Stimulated activated CD8-positive, alpha-beta memory T cell treated with anti-CD3 and anti-CD28 coated beads, Interleukin-7, amount 100 ng/mL, for 48 hours (primary cell): Measurements from ENCODE around the gene SLC17A5.
"Not testable (repeated sequence)": the region's sequence is repeated elsewhere in the genome, so short reads cannot be mapped to it uniquely, and the experiment has no call there.

Source experiments
- DNase-seq, 2 donors: peaks; one replicate each; pipeline ENCODE4 v3.0.0-alpha.2; 2020; ENCODE audit warnings: low read depth in 1 of 2; ENCODE audit errors: extremely low read depth in 1 of 2

Gene SLC17A5

GRCh38 chr6:73566954-73567591 lies 86.7 kb downstream of the SLC17A5 start:
- DNase-seq: no peak

DNA sequence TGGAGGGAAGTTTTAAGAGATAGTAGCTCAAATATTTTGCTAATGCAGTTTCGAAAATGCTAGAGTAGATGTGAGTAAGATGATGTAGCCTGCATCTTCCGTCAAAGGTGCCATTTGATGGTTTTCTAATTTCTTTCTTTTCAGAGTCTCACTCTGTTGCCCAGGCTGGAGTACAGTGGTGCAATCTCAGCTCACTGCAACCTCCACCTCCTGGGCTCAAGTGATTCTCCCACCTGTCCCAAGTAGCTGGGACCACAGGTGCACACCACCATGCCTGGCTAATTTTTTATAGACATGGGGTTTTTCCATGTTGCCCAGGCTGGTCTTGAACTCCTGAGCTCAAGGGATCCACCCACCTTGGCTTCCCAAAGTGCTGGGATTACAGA lies 87.3 kb downstream of the SLC17A5 start:
- not testable (repeated sequence) for DNase-seq

DNA sequence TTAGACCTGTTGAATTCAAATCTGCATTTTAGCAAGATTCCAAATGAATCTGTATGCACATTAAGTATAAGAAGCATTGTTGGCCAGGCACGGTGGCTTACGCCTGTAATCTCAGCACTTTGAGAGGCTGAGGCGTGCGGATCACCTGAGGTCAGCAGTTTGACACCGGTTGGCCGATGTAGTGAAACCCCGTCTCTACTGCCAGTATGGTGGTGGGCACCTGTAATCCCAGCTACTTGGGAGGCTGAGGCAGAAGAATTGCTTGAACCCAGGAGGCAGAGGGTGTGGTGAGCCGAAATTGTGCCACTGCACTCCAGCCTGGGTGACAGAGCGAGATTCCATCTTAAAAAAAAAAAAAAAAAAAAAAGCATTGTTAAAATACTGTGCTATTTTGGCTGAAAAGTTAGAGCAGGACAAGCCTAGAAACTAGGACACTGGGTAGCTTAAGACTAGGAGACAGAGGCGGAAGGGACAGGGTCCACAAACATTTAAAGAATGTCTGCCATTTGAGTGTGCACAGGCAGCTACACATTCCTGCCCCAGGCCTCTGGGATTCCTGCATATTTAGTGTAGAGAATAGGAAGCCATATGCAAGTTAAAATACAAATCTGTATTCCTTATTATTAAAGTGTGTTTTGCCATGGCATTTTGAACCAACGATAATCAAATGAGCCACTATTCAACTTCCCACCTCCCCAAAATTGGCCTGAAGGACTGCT lies 87.9 kb downstream of the SLC17A5 start:
- no peak for DNase-seq

GRCh38 chr6:73564578-73565345 lies 89.0 kb downstream of the SLC17A5 start:
- DNase-seq: no peak

GRCh38 chr6:73562558-73562957 lies 91.2 kb downstream of the SLC17A5 start:
- DNase-seq: no peak

GRCh38 chr6:73560853-73561407 lies 92.9 kb downstream of the SLC17A5 start:
- DNase-seq: no peak

DNA sequence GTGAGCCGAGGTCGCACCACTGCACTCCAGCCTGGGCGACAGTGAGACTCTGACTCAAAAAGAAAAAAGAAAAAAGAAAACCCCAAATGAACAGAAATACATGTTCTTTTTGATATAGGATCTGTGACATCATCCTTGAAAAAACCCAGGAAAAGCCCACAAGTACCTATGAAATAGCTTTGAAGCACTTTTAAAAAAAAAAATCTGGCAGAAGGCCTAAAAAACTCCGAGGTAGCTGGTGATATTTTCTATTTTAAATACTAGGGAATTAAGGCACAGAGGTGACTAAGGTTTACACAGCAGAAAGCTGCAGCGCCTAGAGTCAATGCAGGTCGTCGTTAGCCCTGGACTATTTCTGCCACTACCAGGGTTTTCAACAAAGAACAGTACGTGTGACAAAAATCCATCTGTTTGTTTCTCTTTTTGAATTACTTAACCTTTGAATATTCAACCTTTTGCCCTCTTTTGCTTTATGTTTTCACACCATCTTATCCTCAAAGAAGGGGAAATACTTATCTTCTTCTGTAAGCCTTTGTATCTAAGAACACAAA lies 93.5 kb downstream of the SLC17A5 start:
- DNase-seq: no peak

- not testable (repeated sequence) for DNase-seq
Measured at GRCh38 chr6:73559399-73559794, 94.4 kb downstream of the SLC17A5 start.

DNA sequence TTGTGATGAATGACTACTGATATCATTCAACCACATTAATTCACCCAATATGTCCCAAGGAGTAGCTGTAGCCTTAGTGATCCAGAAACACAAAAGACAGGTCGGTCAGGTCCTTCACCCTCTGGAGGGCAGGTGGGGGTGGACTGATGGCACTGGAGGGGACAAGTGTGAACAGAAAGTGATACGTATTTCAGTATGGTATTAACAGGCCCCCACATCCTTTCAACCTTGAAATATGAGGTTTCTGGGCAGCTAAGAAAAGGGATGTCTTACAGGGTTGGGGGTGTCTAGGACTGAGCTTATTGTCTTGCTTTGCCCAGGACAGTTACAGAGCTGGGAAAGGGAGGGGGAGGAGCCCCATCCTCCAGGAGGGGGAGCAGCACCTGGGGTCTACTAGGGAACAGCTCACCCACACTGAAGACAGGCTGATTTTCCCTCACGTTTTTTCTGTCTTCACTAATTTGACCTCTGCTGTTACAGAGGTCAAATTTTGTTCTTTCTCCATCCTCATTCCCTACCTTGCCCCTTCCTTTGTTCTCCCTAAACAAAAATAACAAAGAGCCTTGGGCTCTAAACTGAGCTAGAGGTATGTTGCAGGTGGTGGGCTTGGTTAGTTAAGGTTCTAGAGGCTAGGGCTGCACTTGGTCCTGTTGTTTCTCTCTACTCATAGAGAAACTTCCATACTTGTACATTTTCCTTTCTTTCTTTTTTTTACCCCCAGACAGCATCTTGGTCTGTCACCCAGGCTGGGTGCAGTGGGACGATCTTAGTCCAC lies 95.0 kb downstream of the SLC17A5 start:
- no peak for DNase-seq

DNA sequence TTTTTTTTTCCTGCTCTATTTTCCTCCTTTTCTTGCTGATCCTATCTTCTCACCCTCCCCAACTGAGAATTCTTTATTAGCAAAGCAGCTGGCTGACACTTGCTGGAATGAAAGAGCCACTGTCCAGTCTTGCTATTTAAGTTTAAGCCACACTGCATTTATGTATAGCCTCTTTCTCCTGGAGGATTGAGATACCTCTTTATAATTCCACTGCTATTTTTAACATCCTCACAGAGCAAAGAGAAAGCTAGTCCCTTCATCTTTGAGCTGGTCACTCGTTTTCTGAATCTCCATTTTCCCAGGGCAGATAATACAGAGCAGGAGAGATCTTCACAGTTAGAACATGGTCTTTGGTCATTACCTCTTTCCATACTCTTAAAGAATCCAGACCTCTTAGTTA lies 97.0 kb downstream of the SLC17A5 start:
- no peak for DNase-seq

GRCh38 chr6:73555380-73555949 lies 98.3 kb downstream of the SLC17A5 start:
- DNase-seq: not testable (repeated sequence)

GRCh38 chr6:73551115-73551514 lies 102.7 kb downstream of the SLC17A5 start:
- not testable (repeated sequence) for DNase-seq

GRCh38 chr6:73548458-73549446 lies 105.0 kb downstream of the SLC17A5 start:
- no peak for DNase-seq

DNA sequence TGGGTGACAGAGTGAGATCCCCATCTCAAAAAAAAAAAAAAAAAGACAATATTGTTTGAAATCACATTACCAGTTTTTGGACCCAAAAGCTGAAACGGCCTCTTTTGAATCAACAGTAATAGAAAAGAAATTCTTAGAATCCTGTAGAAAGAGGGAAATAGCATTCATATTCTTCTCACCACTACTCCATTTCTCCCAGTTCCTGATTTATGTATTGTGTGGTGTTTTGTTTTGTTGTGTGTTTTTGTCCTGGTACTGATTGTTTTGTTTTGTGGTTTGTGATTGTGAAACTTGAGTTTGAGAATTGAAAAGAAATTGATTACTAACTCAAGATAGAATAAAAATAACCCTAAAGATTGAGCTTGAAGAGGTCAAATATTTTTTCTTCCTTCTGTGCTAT lies 106.8 kb downstream of the SLC17A5 start:
- DNase-seq: no peak
